ENCODE measurements around the gene BAIAP2L1.
"Not testable (repeated sequence)": the region's sequence is repeated elsewhere in the genome, so short reads cannot be mapped to it uniquely, and the experiment has no call there.

Gene BAIAP2L1

DNA sequence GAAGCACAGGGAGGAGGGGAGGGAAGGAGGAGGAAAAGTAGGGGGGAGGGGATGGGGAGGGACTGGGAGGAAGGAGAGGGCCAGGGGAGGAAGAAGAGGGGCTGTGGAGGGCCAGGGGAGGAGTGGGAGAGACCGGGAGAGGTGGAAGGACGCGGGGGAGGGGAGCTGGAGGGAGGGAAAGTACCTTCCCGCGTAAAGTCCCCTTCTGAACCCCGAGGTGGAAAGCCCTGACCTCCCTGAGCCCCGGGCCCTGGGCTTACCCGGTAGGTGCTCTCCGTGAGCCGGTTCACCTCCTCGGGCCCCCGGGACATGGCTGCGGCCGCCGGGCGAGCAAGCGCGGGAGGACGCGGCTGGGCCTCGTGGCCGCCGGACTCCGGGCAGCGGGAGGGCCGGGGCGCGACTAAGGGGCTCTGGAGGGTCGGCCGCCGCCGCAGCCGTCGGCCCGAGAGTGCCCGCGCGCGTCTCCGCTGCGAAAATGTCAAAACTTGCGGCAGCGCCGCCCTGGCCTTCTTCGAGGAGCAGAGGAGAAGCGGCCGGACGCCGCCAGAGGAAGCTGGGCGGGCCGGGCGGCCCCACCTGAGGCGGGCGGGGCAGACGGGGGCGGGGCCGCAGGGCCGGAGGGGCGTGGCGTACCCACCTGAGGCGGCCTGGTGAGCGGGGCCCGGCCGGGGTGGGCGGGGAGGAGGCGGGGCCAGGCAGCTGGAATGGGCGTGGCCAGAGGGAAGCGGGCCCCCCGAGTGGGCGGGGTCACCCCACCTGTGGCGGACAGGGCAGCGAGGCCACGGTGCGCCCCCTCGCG lies at the start of gene BAIAP2L1:
Gene BAIAP2L1 (minus strand): TSS at position 549 of the 799 bp plus-strand sequence. CDS start 238 bp downstream, at position 311.
- DNase-seq: peak; percentile 93 to 95

GRCh38 chr7:98448766-98449165 lies 47.9 kb upstream of the BAIAP2L1 start:
- no peak for DNase-seq

DNA sequence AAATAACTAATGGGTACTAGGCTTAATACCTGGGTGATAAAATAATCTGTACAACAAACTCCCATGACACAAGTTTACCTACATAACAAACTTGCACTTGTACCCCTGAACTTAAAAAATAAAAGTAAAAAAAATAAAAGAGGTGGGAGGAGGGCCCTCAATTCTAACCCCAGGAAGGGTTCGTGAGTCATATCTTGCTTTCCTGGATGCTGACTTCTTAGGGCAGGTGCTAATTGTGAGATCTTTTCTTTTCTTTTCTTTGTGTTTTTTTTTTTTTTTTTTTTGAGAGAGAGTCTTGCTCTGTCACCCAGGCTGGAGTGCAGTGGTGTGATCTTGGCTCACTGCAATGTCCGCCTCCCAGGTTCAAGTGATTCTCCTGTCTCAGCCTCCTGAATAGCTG lies 40.1 kb upstream of the BAIAP2L1 start:
- not testable (repeated sequence) for DNase-seq

DNA sequence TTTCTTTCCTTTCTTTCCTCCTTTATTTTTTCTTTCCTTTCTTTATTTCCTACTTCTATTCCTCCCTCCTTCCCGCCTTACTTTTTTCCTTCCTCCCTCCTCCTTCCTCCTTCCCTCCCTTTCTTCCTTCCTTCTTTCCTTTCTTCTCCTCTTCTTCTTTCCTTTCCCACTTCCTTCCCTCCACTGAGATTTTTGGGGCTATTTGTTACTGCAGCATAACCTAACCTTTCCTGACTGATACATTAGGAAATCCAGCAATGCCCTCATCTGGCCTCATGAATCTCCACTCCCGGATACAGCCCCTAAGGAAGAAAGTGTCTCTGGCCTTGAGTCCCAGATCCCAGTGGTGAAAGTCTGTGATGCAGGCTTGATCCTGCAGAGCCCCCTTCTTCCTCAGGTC lies 38.6 kb upstream of the BAIAP2L1 start:
- no peak for DNase-seq

GRCh38 chr7:98434087-98434486 lies 33.2 kb upstream of the BAIAP2L1 start:
- DNase-seq: no peak

DNA sequence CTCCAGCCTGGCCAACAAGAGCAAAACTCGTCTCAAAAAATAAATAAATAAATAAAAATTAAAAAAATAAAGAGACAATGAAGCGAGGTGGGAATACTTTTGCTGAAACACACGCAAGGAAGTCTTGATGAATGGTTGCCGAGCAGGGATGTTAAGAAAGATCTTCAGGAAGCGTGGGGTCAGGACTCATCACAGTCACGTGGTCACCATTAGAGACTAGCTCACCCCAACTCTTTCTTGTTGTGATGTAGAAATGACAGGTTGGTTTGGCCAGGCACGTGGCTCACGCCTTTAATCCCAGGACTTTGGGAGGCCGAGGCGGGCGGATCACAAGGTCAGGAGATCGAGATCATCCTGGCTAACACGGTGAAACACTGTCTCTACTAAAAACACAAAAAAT lies 28.9 kb upstream of the BAIAP2L1 start:
- DNase-seq: no peak

GRCh38 chr7:98423043-98423442 lies 22.2 kb upstream of the BAIAP2L1 start:
- no peak for DNase-seq

GRCh38 chr7:98420966-98421612 lies 20.2 kb upstream of the BAIAP2L1 start:
- peak; percentile 62 to 77 for DNase-seq

DNA sequence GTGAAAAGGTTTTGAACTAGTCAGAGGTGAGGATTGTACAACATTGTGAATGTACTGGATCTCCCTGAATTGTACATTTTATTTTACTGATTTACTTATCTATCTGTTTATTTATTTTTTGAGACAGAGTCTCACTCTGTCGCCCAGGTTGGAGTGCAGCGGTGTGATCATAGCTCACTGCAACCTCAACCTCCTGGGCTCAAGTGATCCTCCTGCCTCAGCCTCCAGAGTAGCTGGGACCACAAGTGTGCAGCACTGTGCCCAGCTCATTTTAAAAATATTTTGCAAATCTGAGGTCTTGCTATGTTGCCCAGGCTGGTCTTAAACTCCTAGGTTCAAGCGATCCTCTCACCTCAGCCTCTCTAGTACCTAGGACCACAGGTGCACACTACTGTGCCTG lies 19.1 kb upstream of the BAIAP2L1 start:
- DNase-seq: not testable (repeated sequence)

DNA sequence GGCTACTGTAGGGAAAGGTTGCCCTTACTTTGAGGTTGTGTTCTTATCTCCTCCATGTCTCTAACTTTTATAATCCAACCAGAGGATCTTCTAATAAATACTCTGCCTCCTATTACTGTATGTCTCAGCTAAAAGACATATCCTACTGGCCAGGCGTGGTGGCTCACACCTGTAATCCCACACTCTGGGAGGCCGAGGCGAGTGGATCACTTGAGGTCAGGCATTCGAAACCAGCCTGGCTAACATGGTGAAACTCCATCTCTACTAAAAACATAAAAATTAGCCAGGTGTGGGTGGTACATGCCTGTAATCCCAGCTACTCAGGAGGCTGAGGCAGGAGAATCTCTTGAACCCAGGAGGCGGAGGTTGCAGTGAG lies 18.4 kb upstream of the BAIAP2L1 start:
- not testable (repeated sequence) for DNase-seq

GRCh38 chr7:98418636-98419315 lies 17.9 kb upstream of the BAIAP2L1 start:
- no peak for DNase-seq

GRCh38 chr7:98418271-98418635 lies 17.4 kb upstream of the BAIAP2L1 start:
- DNase-seq: no peak

DNA sequence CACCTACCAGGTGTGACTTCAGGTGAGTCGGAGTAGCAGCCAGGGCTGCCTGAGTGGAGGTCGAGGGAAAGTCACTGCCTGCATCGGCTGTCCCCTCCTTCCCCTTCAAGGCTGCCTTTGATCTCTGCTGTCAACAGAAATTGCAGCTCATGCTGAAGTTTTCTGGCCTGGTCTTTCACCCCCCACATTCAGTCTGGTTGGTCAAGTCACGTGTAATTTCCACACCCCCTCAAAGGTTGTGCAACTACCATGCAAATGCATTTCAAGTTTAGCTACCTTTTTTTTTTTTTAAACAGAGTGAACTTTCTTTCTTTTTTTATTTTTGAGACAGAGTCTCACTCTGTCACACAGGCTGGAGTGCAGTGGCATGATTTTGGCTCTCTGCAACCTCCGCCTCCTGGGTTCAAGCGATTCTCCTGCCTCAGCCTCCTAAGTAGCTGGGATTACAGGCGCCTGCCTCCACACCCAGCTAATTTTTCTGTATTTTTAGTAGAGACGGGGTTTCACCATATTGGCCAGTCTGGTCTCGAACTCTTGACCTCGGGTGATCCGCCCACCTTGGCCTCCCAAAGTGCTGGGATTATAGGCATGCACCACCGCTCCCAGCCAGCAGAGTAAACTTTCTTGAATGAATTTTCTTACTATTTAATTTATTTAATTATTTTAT lies 16.8 kb upstream of the BAIAP2L1 start:
- DNase-seq: not testable (repeated sequence)

- DNase-seq: no peak
Observed at GRCh38 chr7:98414205-98414900, 13.5 kb upstream of the BAIAP2L1 start.

DNA sequence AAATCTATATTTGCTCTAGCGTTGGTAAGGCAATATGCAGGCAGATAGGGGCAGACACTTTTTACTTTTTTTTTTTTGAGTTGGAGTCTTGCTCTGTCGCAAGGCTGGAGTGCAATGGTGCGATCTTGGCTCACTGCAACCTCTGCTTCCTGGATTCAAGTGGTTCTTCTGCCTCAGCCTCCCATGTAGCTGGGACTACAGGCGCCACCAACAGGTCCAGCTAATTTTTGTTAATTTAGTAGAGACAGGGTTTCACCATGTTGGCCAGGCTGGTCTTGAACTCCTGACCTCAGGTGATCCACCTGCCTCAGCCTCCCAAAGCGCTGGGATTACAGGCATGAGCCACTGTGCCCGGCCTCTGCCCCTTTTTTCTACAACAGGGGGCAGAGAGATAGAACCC lies 12.8 kb upstream of the BAIAP2L1 start:
- DNase-seq: not testable (repeated sequence)

GRCh38 chr7:98409843-98410242 lies 9.0 kb upstream of the BAIAP2L1 start:
- DNase-seq: no peak

DNA sequence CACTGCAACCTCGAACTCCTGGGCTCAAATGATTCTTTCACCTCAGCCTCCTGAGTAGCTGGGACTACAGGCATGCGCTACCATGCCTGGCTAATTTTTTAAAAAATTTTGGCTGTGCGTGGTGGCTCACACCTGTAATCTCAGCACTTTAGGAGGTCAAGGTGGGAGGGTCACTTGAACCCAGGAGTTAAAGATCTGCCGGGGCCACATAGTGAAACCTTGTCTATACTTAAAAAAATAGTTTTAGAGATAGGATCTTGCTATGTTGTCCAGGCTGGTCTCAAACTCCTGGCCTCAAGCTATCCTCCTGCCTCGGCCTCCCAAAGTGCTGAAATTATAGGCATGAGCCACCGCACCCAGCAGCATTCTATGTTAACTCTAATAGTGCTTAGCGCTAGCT lies 7.3 kb upstream of the BAIAP2L1 start:
- DNase-seq: not testable (repeated sequence)

DNA sequence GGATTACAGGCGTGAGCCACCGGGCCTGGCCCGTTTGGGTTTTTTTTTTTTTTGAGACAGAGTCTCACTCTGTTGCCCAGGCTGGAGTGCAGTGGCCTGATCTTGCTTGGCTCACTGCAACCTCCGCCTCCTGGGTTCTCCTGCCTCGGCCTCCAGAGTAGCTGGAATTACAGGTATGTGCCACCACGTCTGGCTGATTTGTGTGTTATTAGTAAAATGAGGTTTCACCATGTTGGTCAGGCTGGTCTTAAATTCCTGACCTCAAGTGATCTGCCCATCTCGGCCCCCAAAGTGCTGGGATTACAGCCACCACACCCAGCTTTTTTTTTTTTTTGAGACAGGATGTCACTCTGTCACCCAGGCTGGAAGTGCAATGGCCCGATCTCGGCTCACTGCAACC lies 5.9 kb upstream of the BAIAP2L1 start:
- DNase-seq: no peak

GRCh38 chr7:98404840-98405239 lies 4.0 kb upstream of the BAIAP2L1 start:
- no peak for DNase-seq

DNA sequence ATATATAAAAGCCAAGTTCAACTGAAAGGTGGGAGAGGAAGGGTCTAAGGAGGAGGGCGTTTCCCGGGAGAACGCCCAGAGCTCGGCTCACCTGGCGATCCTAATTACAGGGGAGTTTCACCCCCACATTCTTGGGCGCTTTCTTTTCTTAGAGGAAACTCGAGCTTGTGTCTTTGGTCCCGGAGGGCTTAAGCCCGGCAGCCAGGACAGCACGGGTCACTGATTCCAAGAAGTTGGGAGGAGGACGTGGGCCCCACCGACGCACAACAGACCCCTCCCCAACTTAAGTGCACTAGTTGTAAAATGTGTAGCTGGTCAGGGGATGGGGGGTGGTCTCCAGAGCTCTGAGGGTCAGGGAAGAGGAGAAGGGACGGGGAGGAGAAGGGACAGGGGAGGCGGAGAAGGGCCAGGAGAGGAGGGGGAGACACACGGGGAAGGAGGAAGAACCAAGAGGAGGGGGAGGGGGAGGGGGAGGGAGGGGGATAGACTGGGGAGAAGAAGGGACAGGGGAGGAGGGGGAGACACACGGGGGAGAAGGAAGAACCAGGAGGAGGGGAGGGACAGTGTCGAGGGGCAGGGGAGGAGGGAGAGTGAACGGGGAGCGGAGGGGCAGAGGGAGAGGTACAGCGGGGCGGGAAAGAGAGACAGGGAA lies 874 bp downstream of the BAIAP2L1 start:
- DNase-seq: no peak

DNA sequence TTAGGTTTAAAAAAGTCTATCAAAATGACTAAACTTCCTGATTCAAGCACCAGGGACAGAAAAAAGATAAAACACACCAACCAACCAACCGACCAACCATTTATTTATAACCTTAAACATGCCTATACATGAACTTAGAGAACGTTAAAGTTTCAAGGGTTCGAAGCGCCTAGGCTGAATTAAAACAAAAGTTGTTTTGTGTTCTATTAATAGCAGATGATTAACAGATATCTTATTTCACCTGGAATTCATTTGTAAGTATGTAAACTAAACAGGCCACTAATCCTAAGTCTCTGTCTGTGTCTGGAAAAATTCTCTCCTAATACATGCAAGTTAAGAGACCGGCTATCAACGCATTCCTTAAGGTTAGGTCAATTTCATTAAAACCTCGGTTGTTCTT lies 1.4 kb downstream of the BAIAP2L1 start:
- no peak for DNase-seq
